Hepatocyte (in vitro differentiated cells): ENCODE measurements around the gene IPPK. TPM values are rescaled to one million over a fixed set of nuclear protein-coding genes. Genes with fewer than 3 reads are reported as not detected.

Source experiments
- DNase-seq: peaks from one replicate; pipeline ENCODE4 v3.0.0-alpha.2; 2016; ENCODE audit warnings: low spot score
- H2AFZ ChIP-seq: fragments of 200-600 bp; sonication (generic); 2 replicates; pipeline ENCODE4 v1.6.0; 2016; ENCODE audit warnings: antibody characterized with exemption, mild to moderate bottlenecking
- H3K27ac ChIP-seq: fragments of 200-600 bp; sonication (generic); 2 replicates; pipeline ENCODE4 v1.5.1; 2016; ENCODE audit warnings: mild to moderate bottlenecking
- H3K27me3 ChIP-seq: fragments of 200-600 bp; sonication (generic); 2 replicates; pipeline ENCODE4 v1.6.1; 2016
- H3K36me3 ChIP-seq: fragments of 200-600 bp; sonication (generic); replicated peaks from 2 replicates; pipeline ENCODE4 v1.5.1; 2016; ENCODE audit warnings: low read depth; ENCODE audit not compliant: insufficient read depth
- H3K4me1 ChIP-seq: fragments of 200-600 bp; sonication (generic); 2 replicates; pipeline ENCODE4 v1.5.1; 2016; ENCODE audit warnings: mild to moderate bottlenecking, moderate library complexity; ENCODE audit not compliant: insufficient read depth
- H3K4me2 ChIP-seq: fragments of 200-600 bp; sonication (generic); 2 replicates; pipeline ENCODE4 v1.6.0; 2016
- H3K4me3 ChIP-seq: fragments of 200-600 bp; sonication (generic); 2 replicates; pipeline ENCODE4 v1.5.1; 2016; ENCODE audit warnings: mild to moderate bottlenecking
- H3K79me2 ChIP-seq: fragments of 200-600 bp; sonication (generic); 2 replicates; pipeline ENCODE4 v1.6.0; 2017; ENCODE audit warnings: mild to moderate bottlenecking
- H3K9me2 ChIP-seq: fragments of 200-600 bp; sonication (generic); replicated peaks from 2 replicates; pipeline ENCODE4 v1.6.0; 2017; ENCODE audit warnings: mild to moderate bottlenecking; ENCODE audit not compliant: insufficient read depth
- H3K9me3 ChIP-seq: fragments of 200-600 bp; sonication (generic); 2 replicates; pipeline ENCODE4 v1.5.1; 2016; ENCODE audit warnings: low read depth, mild to moderate bottlenecking
- H4K20me1 ChIP-seq: fragments of 200-600 bp; sonication (generic); 2 replicates; pipeline ENCODE4 v1.6.0; 2016; ENCODE audit warnings: mild to moderate bottlenecking; ENCODE audit not compliant: insufficient read depth, poor library complexity, severe bottlenecking
- CTCF ChIP-seq: fragments of 200-600 bp; sonication (generic); IDR thresholded peaks from 2 replicates; pipeline ENCODE4 v1.5.1; 2016; ENCODE audit warnings: antibody characterized with exemption, mild to moderate bottlenecking; ENCODE audit not compliant: poor library complexity
- EZH2 ChIP-seq: fragments of 200-600 bp; sonication (generic); IDR thresholded peaks from 2 replicates; pipeline ENCODE4 v1.6.1; 2016; ENCODE audit warnings: antibody characterized with exemption, mild to moderate bottlenecking, borderline replicate concordance
- EZH2phosphoT487 ChIP-seq: fragments of 200-600 bp; sonication (generic); IDR thresholded peaks from one replicate; pipeline ENCODE4 v1.6.1; 2018; ENCODE audit warnings: antibody characterized with exemption, mild to moderate bottlenecking, low read depth, moderate library complexity; ENCODE audit not compliant: unreplicated experiment, severe bottlenecking
- WGBS: methylation state at CpG from one replicate; pipeline ENCODE4 v1.1.6; 2016; ENCODE audit warnings: low lambda C conversion rate; ENCODE audit errors: missing lambda C conversion rate; 5-methylcytosine and 5-hydroxymethylcytosine counted together
- polyA plus RNA-seq: library from polyadenylated mRNA; unstranded; fragments of >200 nt; fragmentation: Nextera tagmentation; extraction: Ambion mirVana; gene quantifications from 2 replicates; pipeline ENCODE4 v1.2.1, GENCODE V29; 2016
- total RNA-seq: library from RNA; depleted of rRNA; stranded (reverse); fragments of >200 nt; gene quantifications from 2 replicates; pipeline ENCODE4 v1.2.3, GENCODE V29; 2014

IPPK gene
- total and polyA plus RNA-seq, 2 experiments from 2014 or later = 8.5 to 15.6 TPM

- TF ChIP-seq CTCF = no peak
- TF ChIP-seq EZH2phosphoT487 = no peak
- no peak for TF ChIP-seq EZH2
- DNase-seq = no peak
- Histone ChIP-seq H4K20me1 (no peaks in the 10 kb centered on the region), H3K4me2 (no peak overlapping the region), H3K9me2 (no peaks in the 10 kb centered on the region), H3K36me3 (no peaks in the 10 kb centered on the region), H3K4me3 (no peak overlapping the region), H3K27ac (no peak overlapping the region), H2AFZ (no peak overlapping the region), H3K27me3 (no peaks in the 10 kb centered on the region), H3K9me3 (no peaks in the 10 kb centered on the region), H3K4me1 (no peaks in the 10 kb centered on the region), H3K79me2 (no peaks in the 10 kb centered on the region)
- 96% methylated on average over 7 of the region's 7 CpGs for WGBS
These were observed 32.6 kb downstream of the IPPK start for GRCh38 chr9:92637326-92637725.

- 90% methylated on average over 3 of the region's 3 CpGs for WGBS
- H3K79me2 ChIP-seq = no peaks in the 10 kb centered on the region
- no peak overlapping the region for H3K27ac ChIP-seq
- no peaks in the 10 kb centered on the region for H3K36me3 ChIP-seq
- no peak for DNase-seq
- no peaks in the 10 kb centered on the region for H3K27me3 ChIP-seq
- H3K4me3 ChIP-seq = no peak overlapping the region
- H3K4me1 ChIP-seq = no peaks in the 10 kb centered on the region
- no peaks in the 10 kb centered on the region for H3K9me2 ChIP-seq
- H2AFZ ChIP-seq = no peak overlapping the region
- H3K9me3 ChIP-seq = no peaks in the 10 kb centered on the region
- no peaks in the 10 kb centered on the region for H4K20me1 ChIP-seq
- H3K4me2 ChIP-seq = no peak overlapping the region
- TF ChIP-seq EZH2 = no peak
- TF ChIP-seq CTCF = no peak
These were observed 33.3 kb downstream of the IPPK start for GRCh38 chr9:92636627-92637026.

GRCh38 chr9:92635760-92636159 lies 34.2 kb downstream of the IPPK start:
- DNase-seq = no peak
- TF ChIP-seq CTCF (no peak), EZH2phosphoT487 (no peak), EZH2 (no peak)
- Histone ChIP-seq H4K20me1 (no peaks in the 10 kb centered on the region), H3K4me3 (no peak overlapping the region), H3K27ac (no peak overlapping the region), H3K4me2 (no peak overlapping the region), H3K9me2 (no peaks in the 10 kb centered on the region), H3K36me3 (no peaks in the 10 kb centered on the region), H3K79me2 (no peaks in the 10 kb centered on the region), H3K27me3 (no peaks in the 10 kb centered on the region), H2AFZ (no peak overlapping the region), H3K4me1 (no peaks in the 10 kb centered on the region), H3K9me3 (no peaks in the 10 kb centered on the region)
- WGBS = 100% methylated on average over 4 of the region's 4 CpGs
